ENCODE data around the gene CAMSAP2.

GRCh38 chr1:200909757-200910239 lies 171.1 kb downstream of the CAMSAP2 start:
- no peak for TF ChIP-seq GATA2 (IDR thresholded peaks at IDR 0.05; ENCODE audit: low read depth, low read length)
- no peak for TF ChIP-seq GATA3 (IDR thresholded peaks at IDR 0.05; ENCODE audit: low read depth, low read length)
